Measurements from ENCODE around the gene ASIC4. TPM values are rescaled to one million over a fixed set of nuclear protein-coding genes. Genes with fewer than 3 reads are reported as not detected.

The ASIC4 gene
- total RNA-seq, 1 donor from 2014 or later, result 0.55 TPM

DNA sequence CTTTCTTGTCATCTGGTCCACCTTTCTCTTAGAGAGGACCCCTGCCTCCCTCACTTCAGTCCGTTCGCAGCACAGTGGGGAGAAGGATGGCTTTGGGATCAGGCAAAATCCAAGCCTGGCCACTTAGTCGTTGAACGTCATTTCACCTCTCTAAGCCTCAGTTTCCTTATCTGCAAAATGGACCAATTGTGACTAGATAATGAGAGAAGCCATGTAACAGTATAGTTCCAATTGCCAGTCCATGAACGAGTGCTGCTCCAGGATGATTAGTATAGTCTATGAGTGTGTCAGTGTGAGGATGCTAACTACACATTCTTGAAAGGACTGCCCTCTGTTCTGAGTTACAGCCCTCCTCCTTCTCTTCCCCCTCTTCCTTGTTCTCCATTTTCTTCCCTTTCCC, 58.9 kb downstream of the ASIC4 start:
- Histone ChIP-seq H3K4me3 (no peak overlapping the region), H3K27me3 (no peaks in the 10 kb centered on the region), H3K9me3 (no peaks in the 10 kb centered on the region), H3K27ac (no peak overlapping the region), H3K36me3 (peaks cover 7% of the 10 kb centered on the region), H3K4me1 (peaks cover 6% of the 10 kb centered on the region)
- no peak for TF ChIP-seq CTCF (IDR thresholded peaks at IDR 0.05)
- ATAC-seq (no peak), DNase-seq (no peak)
- intact Hi-C loops (cut with DNase I), result no loop called here

DNA sequence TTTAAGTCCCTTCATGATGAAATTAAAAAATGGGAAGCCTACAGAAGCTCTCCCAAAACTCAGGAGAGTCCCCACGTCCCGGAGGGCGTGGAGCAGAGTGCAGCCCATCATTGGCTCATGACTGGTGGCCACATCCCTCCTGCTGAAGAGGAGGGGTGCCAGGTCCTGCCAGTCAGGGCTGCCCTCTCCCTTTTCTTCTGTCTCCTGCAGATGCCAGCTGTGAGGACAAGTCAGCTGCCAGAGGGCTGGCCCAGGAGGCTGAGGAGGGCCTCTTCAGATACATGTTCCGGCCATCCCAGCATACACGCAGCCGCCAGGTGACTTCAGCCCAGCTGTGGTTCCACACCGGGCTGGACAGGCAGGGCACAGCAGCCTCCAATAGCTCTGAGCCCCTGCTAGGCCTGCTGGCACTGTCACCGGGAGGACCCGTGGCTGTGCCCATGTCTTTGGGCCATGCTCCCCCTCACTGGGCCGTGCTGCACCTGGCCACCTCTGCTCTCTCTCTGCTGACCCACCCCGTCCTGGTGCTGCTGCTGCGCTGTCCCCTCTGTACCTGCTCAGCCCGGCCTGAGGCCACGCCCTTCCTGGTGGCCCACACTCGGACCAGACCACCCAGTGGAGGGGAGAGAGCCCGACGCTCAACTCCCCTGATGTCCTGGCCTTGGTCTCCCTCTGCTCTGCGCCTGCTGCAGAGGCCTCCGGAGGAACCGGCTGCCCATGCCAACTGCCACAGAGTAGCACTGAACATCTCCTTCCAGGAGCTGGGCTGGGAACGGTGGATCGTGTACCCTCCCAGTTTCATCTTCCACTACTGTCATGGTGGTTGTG, 60.4 kb downstream of the ASIC4 start:
- H3K4me3 ChIP-seq, result no peak overlapping the region
- H3K36me3 ChIP-seq, result no peaks in the 10 kb centered on the region
- H3K4me1 ChIP-seq, result peaks cover 10% of the 10 kb centered on the region
- ATAC-seq, result no peak
- H3K27ac ChIP-seq, result no peak overlapping the region
- H3K27me3 ChIP-seq, result no peaks in the 10 kb centered on the region
- no peak for DNase-seq
- no peaks in the 10 kb centered on the region for H3K9me3 ChIP-seq
- TF ChIP-seq CTCF (IDR thresholded peaks at IDR 0.05), result no peak
- intact Hi-C loops (cut with DNase I), result no loop called here

DNA sequence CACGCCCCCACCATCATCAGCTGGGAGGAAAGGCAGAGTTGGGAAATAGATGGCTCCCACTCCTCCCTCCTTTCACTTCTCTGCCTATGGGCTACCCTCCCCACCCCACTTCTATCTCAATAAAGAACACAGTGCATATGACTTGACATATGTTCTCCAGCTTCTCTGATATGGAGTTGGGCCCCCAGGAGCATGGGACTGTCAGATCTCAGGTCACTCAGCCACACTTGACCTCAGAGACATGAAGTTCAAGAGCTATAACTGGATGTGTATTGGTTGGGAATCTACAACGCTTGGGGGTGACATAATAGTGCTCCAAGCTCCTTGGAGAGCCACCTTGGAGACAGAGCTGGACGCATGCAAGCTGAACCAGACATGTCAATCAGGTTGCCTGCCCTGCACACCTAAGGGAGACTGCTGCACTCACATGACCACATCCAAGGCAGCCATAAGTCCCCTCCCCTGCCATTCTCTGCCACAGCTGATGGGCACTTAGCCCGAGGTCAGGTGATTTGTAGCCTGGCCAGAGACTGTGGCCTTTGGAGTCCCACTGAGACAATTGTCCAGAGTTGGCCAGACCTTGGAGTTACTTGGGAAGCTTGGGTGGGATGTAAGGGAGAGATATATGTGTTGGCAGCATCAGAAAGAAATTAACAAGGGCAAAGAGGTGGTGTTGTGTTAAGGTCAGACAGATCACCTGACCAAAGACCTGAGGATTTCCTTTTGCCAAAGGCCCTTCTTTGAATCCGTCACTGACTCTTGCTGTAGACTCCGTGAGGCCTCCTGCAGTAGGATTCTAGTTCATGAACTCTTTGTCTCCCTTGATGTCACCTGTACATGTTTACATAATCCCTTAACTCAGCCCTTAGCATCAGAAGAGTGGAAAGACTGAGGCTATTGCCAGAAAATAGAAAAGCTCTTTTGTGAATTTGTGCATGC, 61.6 kb downstream of the ASIC4 start:
- intact Hi-C loops (cut with DNase I), result no loop called here
- no peak for TF ChIP-seq CTCF (IDR thresholded peaks at IDR 0.05)
- Histone ChIP-seq H3K9me3 (no peaks in the 10 kb centered on the region), H3K4me1 (peaks cover 4% of the 10 kb centered on the region), H3K27ac (no peak overlapping the region), H3K36me3 (no peaks in the 10 kb centered on the region), H3K4me3 (no peak overlapping the region), H3K27me3 (no peaks in the 10 kb centered on the region)
- ATAC-seq (no peak), DNase-seq (no peak)

GRCh38 chr2:219576505-219577388, 62.5 kb downstream of the ASIC4 start:
- intact Hi-C loops (cut with DNase I), result no loop called here
- Histone ChIP-seq H3K27me3 (no peaks in the 10 kb centered on the region), H3K36me3 (no peaks in the 10 kb centered on the region), H3K4me3 (no peak overlapping the region), H3K9me3 (no peaks in the 10 kb centered on the region), H3K27ac (no peak overlapping the region), H3K4me1 (peaks cover 4% of the 10 kb centered on the region)
- TF ChIP-seq CTCF (IDR thresholded peaks at IDR 0.05), result no peak
- DNase-seq, result no peak
- no peak for ATAC-seq

All from upper lobe of right lung (tissue), 1 donor.